Panc1 (cell line): ENCODE data around the gene MAML3. TPM values are rescaled to one million over a fixed set of nuclear protein-coding genes. Genes with fewer than 3 reads are reported as not detected.

ENCODE experiments used
- ATAC-seq: fragments of 200-7000 bp; cut with Tn5 transposase; 2 replicates; pipeline ENCODE4 v1.9.1; 2020; ENCODE audit warnings: mild to moderate bottlenecking, moderate library complexity
- BruUV-seq: library from RNA; stranded (reverse); fragments of 400-500 nt; replicated peaks from 2 replicates; lab custom pipeline; 2021; lab: Mats Ljungman, UMichigan
- CTCF ChIA-PET: fragments of 300-600 bp; sonication (Branson Sonifier 250); formaldehyde crosslinking; loops from one replicate; lab custom pipeline; 2022; ENCODE audit warnings: antibody characterized with exemption; lab: Charles Lee
- POLR2A ChIA-PET: fragments of 300-600 bp; sonication (Branson Sonifier 250); formaldehyde crosslinking; loops from one replicate; lab custom pipeline; 2022; ENCODE audit warnings: antibody characterized with exemption; lab: Charles Lee
- DNase-seq: peaks from one replicate; pipeline ENCODE4 v3.0.0-alpha.2; 2010; ENCODE audit warnings: low read depth, low spot score
- H3K27ac ChIP-seq: 2 replicates; pipeline ENCODE4 v1.5.1; 2011; ENCODE audit warnings: mild to moderate bottlenecking, low read length, inconsistent platforms
- H3K27me3 ChIP-seq: fragments of 200-500 bp; sonication (Bioruptor generic); 2 replicates; pipeline ENCODE4 v1.6.0; 2014; ENCODE audit warnings: low read length, inconsistent platforms; ENCODE audit not compliant: control insufficient read depth, insufficient read depth
- H3K36me3 ChIP-seq: fragments of 200-500 bp; sonication (Bioruptor generic); 2 replicates; pipeline ENCODE4 v1.5.1; 2014; ENCODE audit warnings: inconsistent platforms, mild to moderate bottlenecking, low read length, moderate library complexity; ENCODE audit not compliant: control insufficient read depth, insufficient read depth
- H3K4me1 ChIP-seq: 2 replicates; pipeline ENCODE4 v1.5.1; 2011; ENCODE audit warnings: inconsistent platforms, mild to moderate bottlenecking, low read length, moderate library complexity; ENCODE audit not compliant: control insufficient read depth, insufficient read depth
- H3K4me3 ChIP-seq, 2 experiments: 2 replicates each; pipeline ENCODE4 v1.5.1; 2011 to 2012; ENCODE audit warnings: low read depth in 2 of 2, low read length in 2 of 2, mild to moderate bottlenecking in 2 of 2, inconsistent platforms in 1 of 2, moderate library complexity in 1 of 2
- H3K9me3 ChIP-seq: fragments of 200-500 bp; sonication (Bioruptor generic); 2 replicates; pipeline ENCODE4 v1.5.1; 2014; ENCODE audit warnings: low read depth, mild to moderate bottlenecking, inconsistent platforms, low read length, moderate library complexity; ENCODE audit not compliant: control insufficient read depth, insufficient read depth
- POLR2AphosphoS5 ChIP-seq: IDR thresholded peaks from 2 replicates; pipeline ENCODE4 v1.6.1; 2012; ENCODE audit warnings: mild to moderate bottlenecking, low read depth, low read length, moderate library complexity
- SIN3A ChIP-seq: IDR thresholded peaks from 2 replicates; pipeline ENCODE4 v1.6.1; 2012; ENCODE audit warnings: low read depth, mild to moderate bottlenecking, low read length, moderate library complexity, borderline replicate concordance; ENCODE audit not compliant: insufficient read depth
- TCF7L2 ChIP-seq: IDR thresholded peaks from 2 replicates; pipeline ENCODE4 v1.6.1; 2011; ENCODE audit warnings: mild to moderate bottlenecking, low read depth, low read length, inconsistent platforms
- in situ Hi-C: cut with HindIII; loops from 2 replicates; pipeline ENCODE4 v1.10.0; 2016; ENCODE audit warnings: low sequenced_read_pairs, low pct_unique_long_range_greater_than_20kb
- intact Hi-C: fragments of 100-400 bp; cut with micrococcal nuclease; formaldehyde crosslinking; loops from one replicate; pipeline ENCODE4 v1.10.0; 2022; ENCODE audit not compliant: unreplicated experiment
- total RNA-seq: library from RNA; stranded (reverse); gene quantifications from one replicate; pipeline ENCODE4 v1.2.1, GENCODE V29; 2021; ENCODE audit not compliant: unreplicated experiment
- TF ChIP-seq, protein P1 (sequence below), 2 experiments: IDR thresholded peaks; 2 replicates each; pipeline ENCODE4 v1.6.1; 2011 to 2012; ENCODE audit warnings: low read depth in 2 of 2, control low read depth in 1 of 2, low read length in 1 of 2, mild to moderate bottlenecking in 1 of 2, moderate library complexity in 1 of 2; ENCODE audit not compliant: insufficient read depth in 1 of 2
- TF ChIP-seq, protein P2 (sequence below): fragments of 450-650 bp; IDR thresholded peaks from 2 replicates; pipeline ENCODE4 v1.5.1; 2017; ENCODE audit warnings: mild to moderate bottlenecking

Gene MAML3
- total RNA-seq, 1 experiment from 2014 or later: 7.7 TPM

DNA sequence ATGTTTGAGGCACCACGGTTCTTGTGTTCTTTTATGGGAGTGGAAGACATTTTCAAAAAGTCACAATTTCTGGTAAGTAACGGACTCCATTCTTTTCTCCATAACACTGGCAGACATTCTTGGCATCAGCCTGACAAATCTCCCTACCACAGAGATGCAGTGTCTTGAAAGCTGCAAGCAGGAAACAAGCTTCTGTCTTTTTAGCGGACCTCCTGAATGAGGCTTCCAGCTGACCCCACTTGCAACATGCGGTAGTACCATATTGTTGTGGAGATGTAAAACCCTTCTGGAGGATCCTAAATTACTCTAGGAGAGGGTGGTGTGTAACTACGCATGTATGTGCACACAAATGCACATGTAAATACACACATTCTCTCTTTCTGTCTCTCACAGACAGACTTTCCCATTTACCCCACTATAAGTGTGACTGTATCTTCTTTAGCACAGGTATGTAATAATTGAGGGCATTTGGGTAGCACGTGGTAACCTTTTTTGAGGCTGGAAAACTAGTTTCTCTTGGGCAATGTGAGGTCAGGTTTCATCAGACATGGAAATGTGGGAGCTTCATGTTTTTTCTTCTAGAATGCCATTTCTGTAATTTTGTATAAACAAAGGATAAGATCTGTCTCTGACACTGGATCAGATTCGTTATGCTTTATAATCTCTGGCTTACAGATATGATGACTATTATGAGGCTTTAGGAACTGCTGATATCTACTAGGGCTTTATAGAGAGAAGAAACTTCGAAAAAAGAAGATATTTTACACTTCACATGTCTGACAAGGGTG, 358.3 kb downstream of the MAML3 start:
- ATAC-seq (no peak), DNase-seq (no peak)
- BruUV-seq: no TSS peak
- no peaks in the 10 kb centered on the region for H3K36me3 ChIP-seq
- H3K4me1 ChIP-seq: no peaks in the 10 kb centered on the region
- H3K27ac ChIP-seq: no peak overlapping the region
- in situ Hi-C loops (no loop called here), intact Hi-C loops (no loop called here)
- no peaks in the 10 kb centered on the region for H3K9me3 ChIP-seq
- no peak overlapping the region for H3K4me3 ChIP-seq
- ChIA-PET POLR2A (no interaction called here), CTCF (no interaction called here)
- TF ChIP-seq TCF7L2: no peak
- TF ChIP-seq, protein P1, sequence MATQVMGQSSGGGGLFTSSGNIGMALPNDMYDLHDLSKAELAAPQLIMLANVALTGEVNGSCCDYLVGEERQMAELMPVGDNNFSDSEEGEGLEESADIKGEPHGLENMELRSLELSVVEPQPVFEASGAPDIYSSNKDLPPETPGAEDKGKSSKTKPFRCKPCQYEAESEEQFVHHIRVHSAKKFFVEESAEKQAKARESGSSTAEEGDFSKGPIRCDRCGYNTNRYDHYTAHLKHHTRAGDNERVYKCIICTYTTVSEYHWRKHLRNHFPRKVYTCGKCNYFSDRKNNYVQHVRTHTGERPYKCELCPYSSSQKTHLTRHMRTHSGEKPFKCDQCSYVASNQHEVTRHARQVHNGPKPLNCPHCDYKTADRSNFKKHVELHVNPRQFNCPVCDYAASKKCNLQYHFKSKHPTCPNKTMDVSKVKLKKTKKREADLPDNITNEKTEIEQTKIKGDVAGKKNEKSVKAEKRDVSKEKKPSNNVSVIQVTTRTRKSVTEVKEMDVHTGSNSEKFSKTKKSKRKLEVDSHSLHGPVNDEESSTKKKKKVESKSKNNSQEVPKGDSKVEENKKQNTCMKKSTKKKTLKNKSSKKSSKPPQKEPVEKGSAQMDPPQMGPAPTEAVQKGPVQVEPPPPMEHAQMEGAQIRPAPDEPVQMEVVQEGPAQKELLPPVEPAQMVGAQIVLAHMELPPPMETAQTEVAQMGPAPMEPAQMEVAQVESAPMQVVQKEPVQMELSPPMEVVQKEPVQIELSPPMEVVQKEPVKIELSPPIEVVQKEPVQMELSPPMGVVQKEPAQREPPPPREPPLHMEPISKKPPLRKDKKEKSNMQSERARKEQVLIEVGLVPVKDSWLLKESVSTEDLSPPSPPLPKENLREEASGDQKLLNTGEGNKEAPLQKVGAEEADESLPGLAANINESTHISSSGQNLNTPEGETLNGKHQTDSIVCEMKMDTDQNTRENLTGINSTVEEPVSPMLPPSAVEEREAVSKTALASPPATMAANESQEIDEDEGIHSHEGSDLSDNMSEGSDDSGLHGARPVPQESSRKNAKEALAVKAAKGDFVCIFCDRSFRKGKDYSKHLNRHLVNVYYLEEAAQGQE (IDR thresholded peaks at IDR 0.05; ENCODE audit: insufficient read depth in 1 of 2, low read depth in 2 of 2, low read length in 1 of 2): no peak
- TF ChIP-seq SIN3A: no peak
- no peak for TF ChIP-seq POLR2AphosphoS5
- TF ChIP-seq, protein P2, sequence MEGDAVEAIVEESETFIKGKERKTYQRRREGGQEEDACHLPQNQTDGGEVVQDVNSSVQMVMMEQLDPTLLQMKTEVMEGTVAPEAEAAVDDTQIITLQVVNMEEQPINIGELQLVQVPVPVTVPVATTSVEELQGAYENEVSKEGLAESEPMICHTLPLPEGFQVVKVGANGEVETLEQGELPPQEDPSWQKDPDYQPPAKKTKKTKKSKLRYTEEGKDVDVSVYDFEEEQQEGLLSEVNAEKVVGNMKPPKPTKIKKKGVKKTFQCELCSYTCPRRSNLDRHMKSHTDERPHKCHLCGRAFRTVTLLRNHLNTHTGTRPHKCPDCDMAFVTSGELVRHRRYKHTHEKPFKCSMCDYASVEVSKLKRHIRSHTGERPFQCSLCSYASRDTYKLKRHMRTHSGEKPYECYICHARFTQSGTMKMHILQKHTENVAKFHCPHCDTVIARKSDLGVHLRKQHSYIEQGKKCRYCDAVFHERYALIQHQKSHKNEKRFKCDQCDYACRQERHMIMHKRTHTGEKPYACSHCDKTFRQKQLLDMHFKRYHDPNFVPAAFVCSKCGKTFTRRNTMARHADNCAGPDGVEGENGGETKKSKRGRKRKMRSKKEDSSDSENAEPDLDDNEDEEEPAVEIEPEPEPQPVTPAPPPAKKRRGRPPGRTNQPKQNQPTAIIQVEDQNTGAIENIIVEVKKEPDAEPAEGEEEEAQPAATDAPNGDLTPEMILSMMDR: no peak
- no peaks in the 10 kb centered on the region for H3K27me3 ChIP-seq

DNA sequence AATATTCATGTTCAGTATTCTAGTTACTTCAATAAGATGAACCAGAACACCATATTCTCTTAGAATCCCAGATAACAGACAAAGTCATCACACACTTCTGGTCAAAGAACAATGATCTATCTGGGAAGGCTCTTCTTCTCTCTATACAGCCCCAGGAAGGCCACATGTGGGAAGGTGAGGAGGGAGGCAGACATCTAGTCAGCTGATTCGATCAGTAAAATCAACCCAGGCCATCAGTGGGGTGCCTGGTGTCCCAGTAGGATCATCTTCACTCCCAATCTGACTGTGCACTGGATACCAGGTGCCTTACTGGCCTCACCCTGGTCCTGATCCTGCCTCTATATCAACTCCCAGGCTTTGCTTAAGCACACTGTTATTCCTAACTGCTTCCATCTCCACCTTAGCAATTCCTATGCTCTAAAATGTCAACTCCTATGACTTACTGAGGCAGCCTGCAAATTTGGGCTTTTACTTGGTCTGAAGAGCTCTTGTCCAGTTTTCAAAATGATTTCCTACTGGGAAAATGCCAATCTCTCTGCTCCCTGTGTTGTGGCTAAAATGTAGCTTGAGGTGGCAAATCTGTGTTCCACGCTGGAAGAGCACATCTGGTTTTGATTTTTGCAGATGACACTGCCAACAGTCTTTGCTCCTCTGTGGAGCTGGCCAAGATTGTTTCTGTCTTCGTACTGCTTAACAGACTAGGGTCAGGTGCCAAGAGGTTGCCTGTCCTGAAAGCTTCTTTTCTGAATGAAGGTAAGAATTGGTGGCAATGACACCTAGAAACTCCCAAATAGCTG, 359.6 kb downstream of the MAML3 start:
- intact Hi-C loops: no loop called here
- in situ Hi-C loops: no loop called here
- no peak overlapping the region for H3K4me3 ChIP-seq
- CTCF ChIA-PET: no interaction called here
- H3K27me3 ChIP-seq: no peaks in the 10 kb centered on the region
- TF ChIP-seq, protein P2: no peak
- TF ChIP-seq SIN3A (no peak), POLR2AphosphoS5 (no peak), TCF7L2 (no peak)
- TF ChIP-seq, protein P1 (IDR thresholded peaks at IDR 0.05; ENCODE audit: insufficient read depth in 1 of 2, low read depth in 2 of 2, low read length in 1 of 2): no peak
- POLR2A ChIA-PET: no interaction called here
- ATAC-seq: no peak
- no peak overlapping the region for H3K27ac ChIP-seq
- H3K36me3 ChIP-seq: no peaks in the 10 kb centered on the region
- H3K9me3 ChIP-seq: no peaks in the 10 kb centered on the region
- no peak for DNase-seq
- no peaks in the 10 kb centered on the region for H3K4me1 ChIP-seq
- no TSS peak for BruUV-seq
